Nucleus accumbens (tissue), 56 donors: ENCODE measurements around the gene LRFN5.

Experiments
- DNase-seq, 56 donors: peaks; one replicate each; lab custom pipeline; 2025; lab: John Stamatoyannopoulos, UW

LRFN5 gene

GRCh38 chr14:41761204-41761603 is 154.5 kb downstream of the LRFN5 start:
- DNase-seq, result no peak

- DNase-seq, result no peak
Observed at GRCh38 chr14:41766772-41767171, 160.1 kb downstream of the LRFN5 start.

GRCh38 chr14:41773536-41774279 is 167.0 kb downstream of the LRFN5 start:
- no peak for DNase-seq

- no peak for DNase-seq
Observed at GRCh38 chr14:41782511-41782910, 175.8 kb downstream of the LRFN5 start.

GRCh38 chr14:41783403-41783802 is 176.7 kb downstream of the LRFN5 start:
- no peak for DNase-seq

- DNase-seq, result no peak
Observed at GRCh38 chr14:41785696-41786095, 179.0 kb downstream of the LRFN5 start.

- DNase-seq, result no peak
Observed at GRCh38 chr14:41799817-41800216, 193.1 kb downstream of the LRFN5 start.

- DNase-seq, result no peak
Observed at GRCh38 chr14:41805633-41806032, 199.0 kb downstream of the LRFN5 start.

- no peak for DNase-seq
Observed at GRCh38 chr14:41806366-41806975, 199.8 kb downstream of the LRFN5 start.

GRCh38 chr14:41810362-41810761 is 203.7 kb downstream of the LRFN5 start:
- no peak for DNase-seq

- DNase-seq, result no peak
Observed at GRCh38 chr14:41817626-41818025, 210.9 kb downstream of the LRFN5 start.

- no peak for DNase-seq
Observed at GRCh38 chr14:41824441-41824840, 217.8 kb downstream of the LRFN5 start.

- DNase-seq, result no peak
Observed at GRCh38 chr14:41825622-41826021, 218.9 kb downstream of the LRFN5 start.

- DNase-seq, result no peak
Observed at GRCh38 chr14:41830714-41831406, 224.2 kb downstream of the LRFN5 start.

- DNase-seq, result no peak
Observed at GRCh38 chr14:41839661-41840060, 233.0 kb downstream of the LRFN5 start.

GRCh38 chr14:41859336-41859735 is 252.7 kb downstream of the LRFN5 start:
- DNase-seq, result no peak

GRCh38 chr14:41860586-41860985 is 253.9 kb downstream of the LRFN5 start:
- no peak for DNase-seq

GRCh38 chr14:41865894-41866293 is 259.2 kb downstream of the LRFN5 start:
- DNase-seq, result no peak

- no peak for DNase-seq
Observed at GRCh38 chr14:41868396-41868795, 261.7 kb downstream of the LRFN5 start.

GRCh38 chr14:41872931-41873685 is 266.4 kb downstream of the LRFN5 start:
- DNase-seq, result no peak

GRCh38 chr14:41873686-41874317 is 267.1 kb downstream of the LRFN5 start:
- no peak for DNase-seq
